SU-DHL-6 (cell line): ENCODE results near the gene CD247.

Source experiments
- CTCF ChIP-seq: fragments of 200-600 bp; sonication (generic); IDR thresholded peaks from one replicate; pipeline ENCODE4 v1.5.1; 2017; ENCODE audit warnings: antibody characterized with exemption, mild to moderate bottlenecking, low read length, moderate library complexity; ENCODE audit not compliant: insufficient read depth, poor library complexity, severe bottlenecking
- EZH2phosphoT487 ChIP-seq: fragments of 200-600 bp; sonication (generic), shearing (Covaris generic); conservative IDR thresholded peaks from 2 replicates; pipeline ENCODE4 v1.6.1; 2018; ENCODE audit warnings: mild to moderate bottlenecking, antibody characterized with exemption, low read length, moderate library complexity, mixed read lengths

GRCh38 chr1:167429612-167430011 is 88.7 kb downstream of the CD247 start:
- TF ChIP-seq CTCF, result no peak
- no peak for TF ChIP-seq EZH2phosphoT487
